Transverse colon (tissue), 3 donors: Measurements from ENCODE around the gene FOXL1.

Experiments used
- EP300 ChIP-seq: sonication (generic); formaldehyde crosslinking; IDR thresholded peaks from one replicate; pipeline ENCODE4 v1.6.1; 2017; ENCODE audit warnings: antibody characterized with exemption, low read depth
- POLR2A ChIP-seq: fragments of 450-650 bp; IDR thresholded peaks from one replicate; pipeline ENCODE4 v1.6.1; 2016; ENCODE audit warnings: antibody characterized with exemption, mild to moderate bottlenecking, moderate library complexity
- POLR2AphosphoS5 ChIP-seq, 3 donors: sonication (generic); formaldehyde crosslinking; IDR thresholded peaks; one replicate each; pipeline ENCODE4 v1.6.1; 2016; ENCODE audit warnings: antibody characterized with exemption in 3 of 3

GRCh38 chr16:86530251-86531190, 47.8 kb upstream of the FOXL1 start:
- no peak for TF ChIP-seq EP300
- no peak for TF ChIP-seq POLR2A
- TF ChIP-seq POLR2AphosphoS5 (IDR thresholded peaks at IDR 0.05), result no peak
